GM12874 (cell line): ENCODE results near the gene PGAP3.

Source experiments
- TF ChIP-seq, protein P1 (sequence below): IDR thresholded peaks from 2 replicates; pipeline ENCODE4 v1.5.1; 2011; ENCODE audit warnings: low read depth, mild to moderate bottlenecking, control low read depth, low read length, moderate library complexity; ENCODE audit not compliant: insufficient read depth

The PGAP3 gene

GRCh38 chr17:39701784-39702422 lies 14.0 kb upstream of the PGAP3 start:
- TF ChIP-seq, protein P1, sequence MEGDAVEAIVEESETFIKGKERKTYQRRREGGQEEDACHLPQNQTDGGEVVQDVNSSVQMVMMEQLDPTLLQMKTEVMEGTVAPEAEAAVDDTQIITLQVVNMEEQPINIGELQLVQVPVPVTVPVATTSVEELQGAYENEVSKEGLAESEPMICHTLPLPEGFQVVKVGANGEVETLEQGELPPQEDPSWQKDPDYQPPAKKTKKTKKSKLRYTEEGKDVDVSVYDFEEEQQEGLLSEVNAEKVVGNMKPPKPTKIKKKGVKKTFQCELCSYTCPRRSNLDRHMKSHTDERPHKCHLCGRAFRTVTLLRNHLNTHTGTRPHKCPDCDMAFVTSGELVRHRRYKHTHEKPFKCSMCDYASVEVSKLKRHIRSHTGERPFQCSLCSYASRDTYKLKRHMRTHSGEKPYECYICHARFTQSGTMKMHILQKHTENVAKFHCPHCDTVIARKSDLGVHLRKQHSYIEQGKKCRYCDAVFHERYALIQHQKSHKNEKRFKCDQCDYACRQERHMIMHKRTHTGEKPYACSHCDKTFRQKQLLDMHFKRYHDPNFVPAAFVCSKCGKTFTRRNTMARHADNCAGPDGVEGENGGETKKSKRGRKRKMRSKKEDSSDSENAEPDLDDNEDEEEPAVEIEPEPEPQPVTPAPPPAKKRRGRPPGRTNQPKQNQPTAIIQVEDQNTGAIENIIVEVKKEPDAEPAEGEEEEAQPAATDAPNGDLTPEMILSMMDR, result no peak

DNA sequence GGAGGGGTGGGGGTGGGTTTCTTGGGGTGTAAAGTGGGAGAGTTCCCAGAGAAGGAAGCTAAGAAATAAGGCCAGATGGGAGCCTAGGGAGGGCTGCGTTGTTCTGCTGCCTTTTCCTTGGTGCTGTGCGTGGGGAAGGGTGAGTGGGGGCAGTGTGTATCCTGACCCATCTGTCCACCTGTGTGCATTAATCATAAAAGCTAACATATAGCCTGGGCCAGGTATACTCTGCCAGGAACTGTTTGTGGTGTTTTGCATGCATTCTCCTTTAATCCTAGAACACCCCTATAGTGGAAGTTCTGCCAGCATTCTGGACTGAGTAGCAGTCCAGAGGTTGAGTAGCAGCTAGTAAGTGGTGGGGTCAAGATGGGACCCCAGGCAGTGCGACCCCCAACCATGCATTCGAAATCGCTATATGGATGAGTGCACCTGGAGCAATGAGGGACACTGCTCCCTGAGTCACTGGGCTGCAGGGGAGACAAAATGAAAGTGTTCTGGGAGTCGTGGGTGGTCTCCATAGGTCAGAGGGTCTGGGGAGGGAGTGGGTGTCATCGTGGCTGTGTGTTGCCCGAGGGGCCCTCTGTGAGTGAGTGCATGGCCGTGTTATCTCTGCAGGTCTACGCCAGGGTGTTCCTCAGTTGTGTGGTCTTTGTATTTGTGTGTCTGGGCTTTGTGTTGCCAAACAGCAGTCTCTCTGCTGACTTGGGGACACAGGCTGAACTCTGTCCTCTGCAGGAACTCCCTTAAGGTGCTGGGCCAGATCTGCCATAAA lies 13.3 kb upstream of the PGAP3 start:
- TF ChIP-seq, protein P1, result no peak

DNA sequence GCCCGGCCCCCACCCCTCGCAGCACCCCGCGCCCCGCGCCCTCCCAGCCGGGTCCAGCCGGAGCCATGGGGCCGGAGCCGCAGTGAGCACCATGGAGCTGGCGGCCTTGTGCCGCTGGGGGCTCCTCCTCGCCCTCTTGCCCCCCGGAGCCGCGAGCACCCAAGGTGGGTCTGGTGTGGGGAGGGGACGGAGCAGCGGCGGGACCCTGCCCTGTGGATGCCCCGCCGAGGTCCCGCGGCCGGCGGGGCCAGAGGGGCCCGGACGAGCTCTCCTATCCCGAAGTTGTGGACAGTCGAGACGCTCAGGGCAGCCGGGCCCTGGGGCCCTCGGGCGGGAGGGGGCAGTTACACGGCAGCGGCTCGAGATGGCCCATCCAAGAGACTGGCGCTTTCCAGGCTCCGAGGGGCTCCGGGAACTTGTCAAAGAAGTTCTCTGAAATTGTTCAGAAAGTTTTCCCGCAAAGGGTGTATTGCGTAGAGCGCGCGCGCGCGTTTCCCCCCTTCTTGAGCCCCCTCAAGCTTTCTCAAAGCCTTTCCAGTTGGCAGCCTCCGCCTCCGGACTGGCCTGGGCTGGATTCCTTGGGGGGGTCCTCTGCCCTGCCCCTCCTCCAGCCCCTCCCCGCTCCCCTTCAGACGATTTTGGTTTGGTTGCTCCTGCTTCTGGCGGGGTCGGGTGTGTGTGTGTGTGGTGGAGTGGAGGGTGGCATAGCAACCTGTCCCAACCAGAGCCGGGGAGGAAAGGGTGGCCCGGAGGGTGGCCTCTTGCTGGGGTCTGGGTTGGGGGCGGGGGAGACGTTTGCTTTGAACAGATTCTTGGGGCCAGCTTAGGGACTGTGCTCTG lies 12.5 kb upstream of the PGAP3 start:
- TF ChIP-seq, protein P1, result no peak

DNA sequence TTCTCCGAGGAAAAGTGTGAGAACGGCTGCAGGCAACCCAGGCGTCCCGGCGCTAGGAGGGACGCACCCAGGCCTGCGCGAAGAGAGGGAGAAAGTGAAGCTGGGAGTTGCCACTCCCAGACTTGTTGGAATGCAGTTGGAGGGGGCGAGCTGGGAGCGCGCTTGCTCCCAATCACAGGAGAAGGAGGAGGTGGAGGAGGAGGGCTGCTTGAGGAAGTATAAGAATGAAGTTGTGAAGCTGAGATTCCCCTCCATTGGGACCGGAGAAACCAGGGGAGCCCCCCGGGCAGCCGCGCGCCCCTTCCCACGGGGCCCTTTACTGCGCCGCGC lies 11.9 kb upstream of the PGAP3 start, which contains the start of gene ERBB2:
Gene ERBB2 (plus strand): TSS at position 247 of the 330 bp plus-strand sequence. CDS start 175 bp downstream, outside the sequence.
- TF ChIP-seq, protein P1, result no peak

DNA sequence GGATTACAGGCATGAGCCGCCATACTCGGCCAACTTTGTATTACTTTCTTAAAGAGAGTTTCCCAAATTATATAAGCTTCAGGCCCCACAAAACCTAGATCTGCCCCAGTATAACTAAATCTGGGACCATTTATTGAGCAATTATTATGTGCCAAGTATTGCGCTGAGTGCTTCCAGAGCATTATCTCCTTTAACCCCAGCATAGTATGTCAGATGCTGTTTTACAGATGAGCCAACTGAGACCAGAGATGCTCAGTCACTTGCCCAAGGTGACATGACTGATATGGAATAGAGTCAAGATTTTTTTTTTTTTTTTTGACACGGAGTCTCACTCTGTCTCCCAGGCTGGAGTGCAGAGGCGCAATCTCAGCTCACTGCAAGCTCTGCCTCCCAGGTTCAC lies 10.1 kb upstream of the PGAP3 start:
- TF ChIP-seq, protein P1, result no peak

DNA sequence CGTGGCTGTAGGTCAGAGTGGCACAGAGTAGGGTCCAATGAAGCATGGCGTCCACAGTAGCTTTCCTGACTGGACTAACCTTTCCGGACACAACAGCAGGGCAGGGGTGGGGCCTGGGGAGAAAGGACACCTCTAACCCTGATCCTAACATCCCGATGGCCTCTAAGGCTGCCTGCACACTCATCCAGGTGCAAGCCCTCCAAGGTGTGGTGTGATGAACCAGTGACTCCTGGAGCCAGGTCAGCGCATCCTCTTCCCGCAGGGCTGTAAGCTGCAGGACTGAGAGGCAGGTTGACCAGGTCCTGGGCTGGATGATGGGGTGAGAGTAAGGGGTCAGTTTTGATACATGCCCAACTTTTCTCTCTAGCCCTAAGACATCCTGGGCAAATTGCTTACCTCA lies 8.9 kb upstream of the PGAP3 start:
- TF ChIP-seq, protein P1, result no peak

GRCh38 chr17:39695089-39695474 lies 7.2 kb upstream of the PGAP3 start:
- TF ChIP-seq, protein P1, result no peak
